Caco-2 (cell line): ENCODE results near the gene NPAS2. TPM values are rescaled to one million over a fixed set of nuclear protein-coding genes. Genes with fewer than 3 reads are reported as not detected.
A peak's percentile ranks its signal among the peaks of the same experiment; 100 is the strongest.

Experiments used
- BruUV-seq: library from RNA; stranded (reverse); fragments of 400-500 nt; replicated peaks from 2 replicates; lab custom pipeline; 2021; lab: Mats Ljungman, UMichigan
- CTCF ChIA-PET: fragments of 300-600 bp; sonication (Branson Sonifier 250); formaldehyde crosslinking; loops from one replicate; lab custom pipeline; 2022; ENCODE audit warnings: antibody characterized with exemption; lab: Charles Lee
- POLR2A ChIA-PET: fragments of 300-600 bp; sonication (Branson Sonifier 250); formaldehyde crosslinking; loops from one replicate; lab custom pipeline; 2022; ENCODE audit warnings: antibody characterized with exemption; lab: Charles Lee
- DNase-seq, 2 experiments: peaks; one replicate each; pipeline versions ENCODE4 v3.0.0 to v3.0.0-alpha.2; 2020 to 2022
- H3K27me3 ChIP-seq: replicated peaks from 2 replicates; pipeline ENCODE4 v1.6.0; 2011; ENCODE audit warnings: low read length; ENCODE audit not compliant: control insufficient read depth, insufficient read depth
- H3K36me3 ChIP-seq: 2 replicates; pipeline ENCODE4 v1.5.1; 2011; ENCODE audit warnings: low read length; ENCODE audit not compliant: control insufficient read depth, insufficient read depth
- H3K4me1 ChIP-seq: fragments of 250-450 bp; sonication (Bioruptor Pico); 2 replicates; pipeline ENCODE4 v1.5.1; 2020; ENCODE audit warnings: mild to moderate bottlenecking
- H3K4me3 ChIP-seq: 2 replicates; pipeline ENCODE4 v1.5.1; 2011; ENCODE audit warnings: low read depth, mild to moderate bottlenecking, control low read depth, low read length
- H3K9me3 ChIP-seq: fragments of 250-450 bp; sonication (Bioruptor Pico); 2 replicates; pipeline ENCODE4 v1.5.1; 2020; ENCODE audit warnings: mild to moderate bottlenecking, moderate library complexity
- H3K27ac Mint-ChIP-seq: one replicate; pipeline ENCODE4 v1.8.0; 2022; ENCODE audit warnings: mixed read lengths; ENCODE audit not compliant: unreplicated experiment
- H3K27me3 Mint-ChIP-seq: one replicate; pipeline ENCODE4 v1.8.0; 2022; ENCODE audit warnings: mixed read lengths; ENCODE audit not compliant: insufficient read depth, unreplicated experiment
- H3K36me3 Mint-ChIP-seq: one replicate; pipeline ENCODE4 v1.8.0; 2022; ENCODE audit warnings: mild to moderate bottlenecking, mixed read lengths; ENCODE audit not compliant: insufficient read depth, unreplicated experiment
- H3K4me1 Mint-ChIP-seq: one replicate; pipeline ENCODE4 v1.8.0; 2022; ENCODE audit warnings: low read depth, mixed read lengths; ENCODE audit not compliant: unreplicated experiment
- H3K4me3 Mint-ChIP-seq: one replicate; pipeline ENCODE4 v1.8.0; 2022; ENCODE audit warnings: mild to moderate bottlenecking, moderate library complexity, mixed read lengths; ENCODE audit not compliant: unreplicated experiment
- H3K9me3 Mint-ChIP-seq: one replicate; pipeline ENCODE4 v1.8.0; 2022; ENCODE audit warnings: mixed read lengths; ENCODE audit not compliant: unreplicated experiment
- CTCF ChIP-seq, 2 experiments: fragments of 200-600 bp in 1 of 2; IDR thresholded peaks; 1 replicate in 1 of 2; 2 replicates in 1 of 2; pipeline versions ENCODE4 v1.5.1 to v1.8.0; 2011 to 2022; ENCODE audit warnings: antibody characterized with exemption in 1 of 2, control low read depth in 1 of 2, inconsistent platforms in 1 of 2, low read depth in 1 of 2, low read length in 1 of 2, mild to moderate bottlenecking in 1 of 2, moderate library complexity in 1 of 2; ENCODE audit not compliant: insufficient read depth in 1 of 2, severe bottlenecking in 1 of 2, unreplicated experiment in 1 of 2
- intact Hi-C: fragments of 100-400 bp; cut with micrococcal nuclease; formaldehyde crosslinking; loops from one replicate; pipeline ENCODE4 v1.10.0; 2022; ENCODE audit not compliant: unreplicated experiment
- total RNA-seq: library from RNA; stranded (reverse); gene quantifications from 2 replicates; pipeline ENCODE4 v1.2.3, GENCODE V29; 2022

Gene NPAS2
- total RNA-seq, 1 experiment from 2014 or later = 2.8 TPM

- H3K4me3 ChIP-seq = no peak overlapping the region
- POLR2A ChIA-PET = no interaction called here
- no peak overlapping the region for H3K4me3 Mint-ChIP-seq
- H3K36me3 Mint-ChIP-seq = no peaks in the 10 kb centered on the region
- no peaks in the 10 kb centered on the region for H3K4me1 Mint-ChIP-seq
- no peaks in the 10 kb centered on the region for H3K27me3 ChIP-seq
- H3K27me3 Mint-ChIP-seq = no peaks in the 10 kb centered on the region
- peak in 1 of 2 experiments; percentile 22 for DNase-seq
- H3K4me1 ChIP-seq = no peaks in the 10 kb centered on the region
- no TSS peak for BruUV-seq
- no peak overlapping the region for H3K27ac Mint-ChIP-seq
- intact Hi-C loops = loop anchor here (1.0 kb wide), 1 partner anchor 132 kb away; no protein-coding TSS in a partner anchor
- H3K9me3 Mint-ChIP-seq = no peaks in the 10 kb centered on the region
- no peaks in the 10 kb centered on the region for H3K36me3 ChIP-seq
- H3K9me3 ChIP-seq = no peaks in the 10 kb centered on the region
- CTCF ChIA-PET = no interaction called here
- no peak for TF ChIP-seq CTCF (IDR thresholded peaks at IDR 0.05; ENCODE audit: insufficient read depth in 1 of 2, low read depth in 1 of 2, low read length in 1 of 2, severe bottlenecking in 1 of 2, unreplicated experiment in 1 of 2)
These were observed 33.3 kb downstream of the NPAS2 start for GRCh38 chr2:100852999-100853908.

- H3K9me3 Mint-ChIP-seq = no peaks in the 10 kb centered on the region
- no peak overlapping the region for H3K4me3 ChIP-seq
These were observed 34.2 kb downstream of the NPAS2 start for GRCh38 chr2:100853909-100854810.

More at GRCh38 chr2:100853909-100854810, 34.2 kb downstream of the NPAS2 start:
- Mint-ChIP-seq H3K36me3 (no peaks in the 10 kb centered on the region), H3K27me3 (no peaks in the 10 kb centered on the region), H3K4me1 (no peaks in the 10 kb centered on the region), H3K27ac (no peak overlapping the region), H3K4me3 (no peak overlapping the region)
- no peaks in the 10 kb centered on the region for H3K4me1 ChIP-seq
- no TSS peak for BruUV-seq
- ChIA-PET CTCF (no interaction called here), POLR2A (no interaction called here)
- no peaks in the 10 kb centered on the region for H3K9me3 ChIP-seq
- DNase-seq = no peak
- TF ChIP-seq CTCF (IDR thresholded peaks at IDR 0.05; ENCODE audit: insufficient read depth in 1 of 2, low read depth in 1 of 2, low read length in 1 of 2, severe bottlenecking in 1 of 2, unreplicated experiment in 1 of 2) = no peak
- intact Hi-C loops = loop anchor here (1.0 kb wide), 1 partner anchor 131 kb away; no protein-coding TSS in a partner anchor
- no peaks in the 10 kb centered on the region for H3K27me3 ChIP-seq
- no peaks in the 10 kb centered on the region for H3K36me3 ChIP-seq
